Measurements from ENCODE around the gene NPAS3. TPM values are rescaled to one million over a fixed set of nuclear protein-coding genes. Genes with fewer than 3 reads are reported as not detected.

NPAS3 gene
- total and polyA plus RNA-seq, 4 donors = 0.07 to 0.09 (median 0.08) TPM; not detected in 1

DNA sequence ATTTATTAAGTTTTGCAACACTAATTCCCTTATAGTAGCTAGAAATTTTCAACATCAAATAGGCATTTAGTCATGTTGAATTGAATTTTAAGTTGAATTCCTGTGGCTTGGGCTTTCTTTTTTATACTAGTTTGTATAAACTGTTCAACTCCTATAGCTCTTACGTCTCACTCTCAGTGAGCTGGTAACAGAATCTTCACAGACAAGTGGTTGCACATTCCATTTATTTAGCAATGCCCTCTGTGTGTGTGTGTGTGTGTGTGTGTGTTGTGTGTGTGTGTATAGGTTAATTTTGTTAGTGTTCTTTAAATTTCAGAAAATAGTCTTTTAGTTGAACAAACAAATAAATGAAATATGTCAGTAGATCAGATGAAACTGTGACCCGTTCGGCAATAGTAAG lies 425.0 kb downstream of the NPAS3 start:
- H3K4me3 ChIP-seq (ENCODE audit: low read depth in 1 of 3, low read length in 3 of 3) = no peak overlapping the region
- TF ChIP-seq, protein P1, sequence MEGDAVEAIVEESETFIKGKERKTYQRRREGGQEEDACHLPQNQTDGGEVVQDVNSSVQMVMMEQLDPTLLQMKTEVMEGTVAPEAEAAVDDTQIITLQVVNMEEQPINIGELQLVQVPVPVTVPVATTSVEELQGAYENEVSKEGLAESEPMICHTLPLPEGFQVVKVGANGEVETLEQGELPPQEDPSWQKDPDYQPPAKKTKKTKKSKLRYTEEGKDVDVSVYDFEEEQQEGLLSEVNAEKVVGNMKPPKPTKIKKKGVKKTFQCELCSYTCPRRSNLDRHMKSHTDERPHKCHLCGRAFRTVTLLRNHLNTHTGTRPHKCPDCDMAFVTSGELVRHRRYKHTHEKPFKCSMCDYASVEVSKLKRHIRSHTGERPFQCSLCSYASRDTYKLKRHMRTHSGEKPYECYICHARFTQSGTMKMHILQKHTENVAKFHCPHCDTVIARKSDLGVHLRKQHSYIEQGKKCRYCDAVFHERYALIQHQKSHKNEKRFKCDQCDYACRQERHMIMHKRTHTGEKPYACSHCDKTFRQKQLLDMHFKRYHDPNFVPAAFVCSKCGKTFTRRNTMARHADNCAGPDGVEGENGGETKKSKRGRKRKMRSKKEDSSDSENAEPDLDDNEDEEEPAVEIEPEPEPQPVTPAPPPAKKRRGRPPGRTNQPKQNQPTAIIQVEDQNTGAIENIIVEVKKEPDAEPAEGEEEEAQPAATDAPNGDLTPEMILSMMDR (IDR thresholded peaks at IDR 0.05; ENCODE audit: low read depth, low read length, missing input control) = no peak
- TF ChIP-seq GABPA (IDR thresholded peaks at IDR 0.05 in 1 of 2, conservative IDR thresholded peaks at IDR 0.05 in 1 of 2) (no peak), HNF4G (IDR thresholded peaks at IDR 0.05) (no peak), FOXA1 (IDR thresholded peaks at IDR 0.05) (no peak), JUND (IDR thresholded peaks at IDR 0.05) (no peak), TAF1 (conservative IDR thresholded peaks at IDR 0.05) (no peak), HNF4A (conservative IDR thresholded peaks at IDR 0.05) (no peak), NR2F2 (IDR thresholded peaks at IDR 0.05) (no peak), RXRA (IDR thresholded peaks at IDR 0.05) (no peak), SP1 (IDR thresholded peaks at IDR 0.05) (no peak)
- TF ChIP-seq, protein P2, sequence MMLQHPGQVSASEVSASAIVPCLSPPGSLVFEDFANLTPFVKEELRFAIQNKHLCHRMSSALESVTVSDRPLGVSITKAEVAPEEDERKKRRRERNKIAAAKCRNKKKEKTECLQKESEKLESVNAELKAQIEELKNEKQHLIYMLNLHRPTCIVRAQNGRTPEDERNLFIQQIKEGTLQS (IDR thresholded peaks at IDR 0.05) = no peak
- TF ChIP-seq, protein P3, sequence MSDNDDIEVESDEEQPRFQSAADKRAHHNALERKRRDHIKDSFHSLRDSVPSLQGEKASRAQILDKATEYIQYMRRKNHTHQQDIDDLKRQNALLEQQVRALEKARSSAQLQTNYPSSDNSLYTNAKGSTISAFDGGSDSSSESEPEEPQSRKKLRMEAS (IDR thresholded peaks at IDR 0.05) = no peak
- TF ChIP-seq, protein P4, sequence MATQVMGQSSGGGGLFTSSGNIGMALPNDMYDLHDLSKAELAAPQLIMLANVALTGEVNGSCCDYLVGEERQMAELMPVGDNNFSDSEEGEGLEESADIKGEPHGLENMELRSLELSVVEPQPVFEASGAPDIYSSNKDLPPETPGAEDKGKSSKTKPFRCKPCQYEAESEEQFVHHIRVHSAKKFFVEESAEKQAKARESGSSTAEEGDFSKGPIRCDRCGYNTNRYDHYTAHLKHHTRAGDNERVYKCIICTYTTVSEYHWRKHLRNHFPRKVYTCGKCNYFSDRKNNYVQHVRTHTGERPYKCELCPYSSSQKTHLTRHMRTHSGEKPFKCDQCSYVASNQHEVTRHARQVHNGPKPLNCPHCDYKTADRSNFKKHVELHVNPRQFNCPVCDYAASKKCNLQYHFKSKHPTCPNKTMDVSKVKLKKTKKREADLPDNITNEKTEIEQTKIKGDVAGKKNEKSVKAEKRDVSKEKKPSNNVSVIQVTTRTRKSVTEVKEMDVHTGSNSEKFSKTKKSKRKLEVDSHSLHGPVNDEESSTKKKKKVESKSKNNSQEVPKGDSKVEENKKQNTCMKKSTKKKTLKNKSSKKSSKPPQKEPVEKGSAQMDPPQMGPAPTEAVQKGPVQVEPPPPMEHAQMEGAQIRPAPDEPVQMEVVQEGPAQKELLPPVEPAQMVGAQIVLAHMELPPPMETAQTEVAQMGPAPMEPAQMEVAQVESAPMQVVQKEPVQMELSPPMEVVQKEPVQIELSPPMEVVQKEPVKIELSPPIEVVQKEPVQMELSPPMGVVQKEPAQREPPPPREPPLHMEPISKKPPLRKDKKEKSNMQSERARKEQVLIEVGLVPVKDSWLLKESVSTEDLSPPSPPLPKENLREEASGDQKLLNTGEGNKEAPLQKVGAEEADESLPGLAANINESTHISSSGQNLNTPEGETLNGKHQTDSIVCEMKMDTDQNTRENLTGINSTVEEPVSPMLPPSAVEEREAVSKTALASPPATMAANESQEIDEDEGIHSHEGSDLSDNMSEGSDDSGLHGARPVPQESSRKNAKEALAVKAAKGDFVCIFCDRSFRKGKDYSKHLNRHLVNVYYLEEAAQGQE (IDR thresholded peaks at IDR 0.05) = no peak
- TF ChIP-seq, protein P5, sequence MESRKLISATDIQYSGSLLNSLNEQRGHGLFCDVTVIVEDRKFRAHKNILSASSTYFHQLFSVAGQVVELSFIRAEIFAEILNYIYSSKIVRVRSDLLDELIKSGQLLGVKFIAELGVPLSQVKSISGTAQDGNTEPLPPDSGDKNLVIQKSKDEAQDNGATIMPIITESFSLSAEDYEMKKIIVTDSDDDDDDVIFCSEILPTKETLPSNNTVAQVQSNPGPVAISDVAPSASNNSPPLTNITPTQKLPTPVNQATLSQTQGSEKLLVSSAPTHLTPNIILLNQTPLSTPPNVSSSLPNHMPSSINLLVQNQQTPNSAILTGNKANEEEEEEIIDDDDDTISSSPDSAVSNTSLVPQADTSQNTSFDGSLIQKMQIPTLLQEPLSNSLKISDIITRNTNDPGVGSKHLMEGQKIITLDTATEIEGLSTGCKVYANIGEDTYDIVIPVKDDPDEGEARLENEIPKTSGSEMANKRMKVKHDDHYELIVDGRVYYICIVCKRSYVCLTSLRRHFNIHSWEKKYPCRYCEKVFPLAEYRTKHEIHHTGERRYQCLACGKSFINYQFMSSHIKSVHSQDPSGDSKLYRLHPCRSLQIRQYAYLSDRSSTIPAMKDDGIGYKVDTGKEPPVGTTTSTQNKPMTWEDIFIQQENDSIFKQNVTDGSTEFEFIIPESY (IDR thresholded peaks at IDR 0.05) = no peak
- no peaks in the 10 kb centered on the region for H3K36me3 ChIP-seq (ENCODE audit: control insufficient read depth in 4 of 4, insufficient read depth in 3 of 4, low read depth in 1 of 4, low read length in 3 of 4)
- H3K27me3 ChIP-seq (ENCODE audit: control insufficient read depth in 4 of 4, insufficient read depth in 4 of 4, low read length in 3 of 4) = peaks cover 0 to 2% (median 1%) of the 10 kb centered on the region in 4 donors
- no peaks in the 10 kb centered on the region for H3K9me3 ChIP-seq (ENCODE audit: control insufficient read depth in 4 of 4, low read length in 3 of 4)
- no peaks in the 10 kb centered on the region for H3K4me1 ChIP-seq (ENCODE audit: control insufficient read depth in 4 of 4, insufficient read depth in 4 of 4, low read length in 3 of 4)
- DNase-seq (ENCODE audit: low spot score) = no peak
- no peak overlapping the region for H3K27ac ChIP-seq (ENCODE audit: low read depth in 1 of 2, low read length in 2 of 2)
- 82% methylated on average over 3 of the region's 3 CpGs for WGBS
- H3K9ac ChIP-seq (ENCODE audit: low read depth in 1 of 2, low read length in 2 of 2) = no peak overlapping the region

DNA sequence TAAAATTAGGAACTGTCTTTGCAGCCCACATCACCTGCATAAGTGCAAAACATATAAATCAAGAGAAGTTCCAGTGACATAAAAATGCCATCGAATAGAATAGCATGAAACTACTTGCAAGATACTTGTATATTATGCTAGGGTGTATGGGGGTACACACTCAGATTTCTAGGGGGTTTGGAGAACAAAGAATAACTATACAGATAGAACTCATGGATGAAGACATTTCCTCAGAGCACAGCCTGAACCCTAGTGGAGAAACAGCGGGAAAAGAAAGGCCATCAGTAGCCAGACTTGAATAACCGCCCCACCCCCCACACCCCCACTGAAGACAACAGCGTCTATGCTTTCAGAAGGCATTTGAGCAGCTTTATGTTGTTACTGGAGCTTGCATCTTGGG lies 425.8 kb downstream of the NPAS3 start:
- WGBS = 46% methylated on average over 4 of the region's 4 CpGs
- H3K4me1 ChIP-seq (ENCODE audit: control insufficient read depth in 4 of 4, insufficient read depth in 4 of 4, low read length in 3 of 4) = no peaks in the 10 kb centered on the region
- peaks cover 0 to 2% (median 0%) of the 10 kb centered on the region in 4 donors for H3K27me3 ChIP-seq (ENCODE audit: control insufficient read depth in 4 of 4, insufficient read depth in 4 of 4, low read length in 3 of 4)
- H3K9ac ChIP-seq (ENCODE audit: low read depth in 1 of 2, low read length in 2 of 2) = no peak overlapping the region
- no peak overlapping the region for H3K27ac ChIP-seq (ENCODE audit: low read depth in 1 of 2, low read length in 2 of 2)
- no peak overlapping the region for H3K4me3 ChIP-seq (ENCODE audit: low read depth in 1 of 3, low read length in 3 of 3)
- H3K36me3 ChIP-seq (ENCODE audit: control insufficient read depth in 4 of 4, insufficient read depth in 3 of 4, low read depth in 1 of 4, low read length in 3 of 4) = no peaks in the 10 kb centered on the region
- no peak for DNase-seq (ENCODE audit: low spot score)
- H3K9me3 ChIP-seq (ENCODE audit: control insufficient read depth in 4 of 4, low read length in 3 of 4) = no peaks in the 10 kb centered on the region
- TF ChIP-seq, protein P1 (IDR thresholded peaks at IDR 0.05; ENCODE audit: low read depth, low read length, missing input control) = no peak
- no peak for TF ChIP-seq YY1 (IDR thresholded peaks at IDR 0.05)
- no peak for TF ChIP-seq HNF4G (IDR thresholded peaks at IDR 0.05)
- TF ChIP-seq, protein P3 (IDR thresholded peaks at IDR 0.05) = no peak
- no peak for TF ChIP-seq JUND (IDR thresholded peaks at IDR 0.05)
- no peak for TF ChIP-seq FOXA1 (IDR thresholded peaks at IDR 0.05)
- TF ChIP-seq TAF1 (conservative IDR thresholded peaks at IDR 0.05) = no peak
- TF ChIP-seq HNF4A (conservative IDR thresholded peaks at IDR 0.05) = no peak
- TF ChIP-seq SP1 (IDR thresholded peaks at IDR 0.05) = no peak
- TF ChIP-seq NR2F2 (IDR thresholded peaks at IDR 0.05) = no peak
- TF ChIP-seq, protein P2 (IDR thresholded peaks at IDR 0.05) = no peak
- TF ChIP-seq FOXA2 (IDR thresholded peaks at IDR 0.05) = no peak
- TF ChIP-seq RXRA (IDR thresholded peaks at IDR 0.05) = no peak
- TF ChIP-seq, protein P4 (IDR thresholded peaks at IDR 0.05) = no peak

Data from liver (tissue), 9 donors.